IMR-90 (cell line): ENCODE data around the gene RHOT1. TPM values are rescaled to one million over a fixed set of nuclear protein-coding genes. Genes with fewer than 3 reads are reported as not detected.
"Not testable (repeated sequence)": the region's sequence is repeated elsewhere in the genome, so short reads cannot be mapped to it uniquely, and the experiment has no call there.

Source experiments
- ATAC-seq: fragments of 200-7000 bp; cut with Tn5 transposase; 2 replicates; pipeline ENCODE4 v1.9.1; 2020; ENCODE audit warnings: low read depth, mild to moderate bottlenecking, moderate library complexity
- BruUV-seq: library from RNA; stranded (reverse); fragments of 400-500 nt; replicated peaks from 2 replicates; lab custom pipeline; 2021; lab: Mats Ljungman, UMichigan
- CTCF ChIA-PET: fragments of 300-600 bp; formaldehyde crosslinking; extraction: SDS; loops from one replicate; lab custom pipeline; 2021; ENCODE audit warnings: antibody characterized with exemption; lab: Yijun Ruan, JAX
- POLR2A ChIA-PET: fragments of 300-600 bp; sonication (Branson Sonifier 250); formaldehyde crosslinking; loops from one replicate; lab custom pipeline; 2022; ENCODE audit warnings: antibody characterized with exemption; ENCODE audit not compliant: unreplicated experiment; lab: Charles Lee
- DNase-seq: peaks from one replicate; pipeline ENCODE4 v3.0.0; 2013
- H2AFZ ChIP-seq: replicated peaks from 2 replicates; pipeline ENCODE3; 2013; ENCODE audit warnings: low read length, mild to moderate bottlenecking; ENCODE audit not compliant: poor library complexity
- H2AK5ac ChIP-seq: 2 replicates; pipeline ENCODE4 v1.6.1; 2013; ENCODE audit warnings: low read depth, low read length, inconsistent platforms
- H2AK9ac ChIP-seq: replicated peaks from 2 replicates; pipeline ENCODE3; 2013; ENCODE audit warnings: mild to moderate bottlenecking, low read depth, low read length, moderate library complexity; ENCODE audit not compliant: poor library complexity
- H2BK120ac ChIP-seq: 2 replicates; pipeline ENCODE4 v1.6.1; 2013; ENCODE audit warnings: low read depth, low read length, inconsistent platforms
- H2BK15ac ChIP-seq: 3 replicates; pipeline ENCODE4 v1.6.1; 2013; ENCODE audit warnings: low read depth, low read length, inconsistent platforms
- H2BK20ac ChIP-seq: 2 replicates; pipeline ENCODE4 v1.6.1; 2013; ENCODE audit warnings: low read depth, mild to moderate bottlenecking, inconsistent platforms, low read length, moderate library complexity
- H2BK5ac ChIP-seq: 2 replicates; pipeline ENCODE4 v1.6.1; 2013; ENCODE audit warnings: mild to moderate bottlenecking, low read depth, low read length, inconsistent platforms; ENCODE audit not compliant: poor library complexity, severe bottlenecking
- H3K14ac ChIP-seq: replicated peaks from 2 replicates; pipeline ENCODE4 v1.6.1; 2013; ENCODE audit warnings: low read depth, low read length, inconsistent platforms
- H3K18ac ChIP-seq: 2 replicates; pipeline ENCODE4 v1.6.1; 2013; ENCODE audit warnings: low read depth, low read length, control low read depth
- H3K23ac ChIP-seq: 2 replicates; pipeline ENCODE4 v1.6.1; 2013; ENCODE audit warnings: low read depth, low read length, inconsistent platforms
- H3K27ac ChIP-seq: 2 replicates; pipeline ENCODE4 v1.5.1; 2013; ENCODE audit warnings: mild to moderate bottlenecking, control low read depth, low read length; ENCODE audit not compliant: insufficient read depth
- H3K27me3 ChIP-seq: 2 replicates; pipeline ENCODE4 v1.6.1; 2013; ENCODE audit warnings: low read length; ENCODE audit not compliant: control insufficient read depth, insufficient read depth
- H3K36me3 ChIP-seq: 2 replicates; pipeline ENCODE4 v1.6.1; 2013; ENCODE audit warnings: low read length, mixed read lengths; ENCODE audit not compliant: control insufficient read depth, insufficient read depth
- H3K4ac ChIP-seq: 2 replicates; pipeline ENCODE4 v1.6.1; 2013; ENCODE audit warnings: low read depth, low read length, inconsistent platforms
- H3K4me1 ChIP-seq: 2 replicates; pipeline ENCODE4 v1.6.1; 2013; ENCODE audit warnings: low read length, mixed read lengths; ENCODE audit not compliant: control insufficient read depth, insufficient read depth
- H3K4me2 ChIP-seq: 2 replicates; pipeline ENCODE4 v1.6.1; 2013; ENCODE audit warnings: low read depth, mild to moderate bottlenecking, control low read depth, low read length, moderate library complexity
- H3K4me3 ChIP-seq: 2 replicates; pipeline ENCODE4 v1.5.1; 2013; ENCODE audit warnings: low read depth, mild to moderate bottlenecking, control low read depth, low read length, moderate library complexity; ENCODE audit not compliant: insufficient read depth
- H3K56ac ChIP-seq: 2 replicates; pipeline ENCODE4 v1.6.1; 2013; ENCODE audit warnings: low read length, inconsistent platforms; ENCODE audit not compliant: insufficient read depth; ENCODE audit errors: extremely low read depth
- H3K79me1 ChIP-seq, 2 experiments: 2 replicates each; pipeline ENCODE4 v1.6.1; 2013; ENCODE audit warnings: low read length in 2 of 2, inconsistent platforms in 1 of 2, low read depth in 1 of 2
- H3K9ac ChIP-seq: 2 replicates; pipeline ENCODE4 v1.6.1; 2013; ENCODE audit warnings: low read depth, low read length, control low read depth
- H3K9me1 ChIP-seq: 2 replicates; pipeline ENCODE4 v1.6.1; 2013; ENCODE audit warnings: low read length, inconsistent platforms; ENCODE audit not compliant: insufficient read depth
- H3K9me3 ChIP-seq: 2 replicates; pipeline ENCODE4 v1.6.1; 2013; ENCODE audit warnings: low read length; ENCODE audit not compliant: control insufficient read depth, insufficient read depth
- H4K20me1 ChIP-seq: 2 replicates; pipeline ENCODE4 v1.6.1; 2013; ENCODE audit warnings: low read length, inconsistent platforms; ENCODE audit not compliant: insufficient read depth
- H4K5ac ChIP-seq: 2 replicates; pipeline ENCODE4 v1.6.1; 2013; ENCODE audit warnings: mild to moderate bottlenecking, low read depth, low read length, control low read depth
- H4K8ac ChIP-seq, 2 experiments: 2 replicates each; pipeline ENCODE4 v1.6.1; 2013; ENCODE audit warnings: low read depth in 2 of 2, low read length in 2 of 2, control low read depth in 1 of 2, inconsistent platforms in 1 of 2
- H4K91ac ChIP-seq: 2 replicates; pipeline ENCODE4 v1.6.1; 2013; ENCODE audit warnings: low read depth, low read length, inconsistent platforms; ENCODE audit not compliant: insufficient read depth
- WGBS, 2 experiments: methylation state at CpG; one replicate each; pipeline versions ENCODE4 v1.1.5 to v1.1.7; 2013; ENCODE audit warnings: missing lambda C conversion rate in 2 of 2; ENCODE audit not compliant: insufficient read length in 1 of 2; ENCODE audit errors: extremely low coverage in 2 of 2; 5-methylcytosine and 5-hydroxymethylcytosine counted together
- dilution Hi-C: fragments of 300-500 bp; cut with HindIII; formaldehyde crosslinking; loops from one replicate; pipeline ENCODE4 v1.14.3; 2018; ENCODE audit warnings: low sequenced_read_pairs; ENCODE audit not compliant: unreplicated experiment
- in situ Hi-C: fragments of 300-500 bp; cut with MboI; formaldehyde crosslinking; loops from 3 replicates; pipeline ENCODE4 v1.14.3; 2019; ENCODE audit warnings: low sequenced_read_pairs, inconsistent platforms, mixed read lengths
- intact Hi-C: fragments of 100-400 bp; cut with micrococcal nuclease; formaldehyde crosslinking; loops from 2 replicates; pipeline ENCODE4 v1.10.0; 2022
- polyA plus RNA-seq, 3 experiments: library from polyadenylated mRNA; depleted of rRNA; stranded (reverse); fragments of >200 nt; gene quantifications; 2 replicates each; pipeline ENCODE4 v1.2.3, GENCODE V29; 2012; ENCODE audit warnings: low replicate concordance in 1 of 3
- total RNA-seq: library from RNA; depleted of rRNA; stranded (reverse); fragments of >200 nt; gene quantifications from 2 replicates; pipeline ENCODE4 v1.2.3, GENCODE V29; 2012

The RHOT1 gene
- total and polyA plus RNA-seq, 2 of the 4 experiments (the other 2 are of a cell fraction) = 27.4 to 27.6 TPM

DNA sequence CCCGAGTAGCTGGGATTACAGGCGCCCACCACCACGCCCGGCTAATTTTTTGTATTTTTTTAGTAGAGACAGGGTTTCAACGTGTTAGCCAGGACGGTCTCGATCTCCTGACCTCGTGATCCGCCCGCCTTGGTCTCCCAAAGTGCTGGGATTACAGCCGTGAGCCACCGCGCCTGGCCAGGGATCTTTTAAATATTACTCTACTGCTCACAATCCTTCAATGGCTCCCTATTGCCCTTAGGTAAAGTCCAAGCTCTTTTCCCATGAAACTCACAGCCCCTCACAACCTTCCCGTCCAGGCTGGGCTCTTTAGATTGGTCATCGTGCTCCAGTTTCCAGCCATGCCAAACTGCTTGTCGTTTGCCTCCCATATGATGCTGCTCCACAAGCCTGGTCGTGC is 121.2 kb downstream of the RHOT1 start:
- H2BK120ac ChIP-seq, H3K9me3 ChIP-seq, H3K4me1 ChIP-seq, BruUV-seq, intact Hi-C loops, H3K27ac ChIP-seq, H2BK20ac ChIP-seq, H2BK5ac ChIP-seq, H4K8ac ChIP-seq, POLR2A ChIA-PET, in situ Hi-C loops, DNase-seq, dilution Hi-C loops, H3K79me1 ChIP-seq, H3K23ac ChIP-seq, H3K4ac ChIP-seq, H3K4me2 ChIP-seq, H4K5ac ChIP-seq, H3K18ac ChIP-seq, H4K20me1 ChIP-seq, ATAC-seq, H2BK15ac ChIP-seq, CTCF ChIA-PET, H3K14ac ChIP-seq, H3K56ac ChIP-seq, H2AK5ac ChIP-seq, H4K91ac ChIP-seq, H3K36me3 ChIP-seq, H3K4me3 ChIP-seq, H2AFZ ChIP-seq, H2AK9ac ChIP-seq, H3K9me1 ChIP-seq, H3K9ac ChIP-seq: not testable (repeated sequence)
- H3K27me3 ChIP-seq = peaks cover 70% of the 10 kb centered on the region
- 87% methylated on average over 12 of the region's 17 CpGs; no CpG with 5 or more reads in 1 of the 2 experiments for WGBS, 2 experiments
